K562 (cell line): ENCODE data around the gene ZNF791. TPM values are rescaled to one million over a fixed set of nuclear protein-coding genes. Genes with fewer than 3 reads are reported as not detected.

Source experiments
- ATF3 ChIP-seq, 2 experiments: fragments of 450-650 bp in 1 of 2; sonication (generic) in 1 of 2; formaldehyde crosslinking in 1 of 2; IDR thresholded peaks in 1 of 2; conservative IDR thresholded peaks in 1 of 2; 2 replicates each; pipeline versions ENCODE4 v1.6.1 to v1.8.1; 2016 to 2023; ENCODE audit warnings: mild to moderate bottlenecking in 2 of 2, moderate library complexity in 2 of 2, inconsistent platforms in 1 of 2, missing genetic modification reagents in 1 of 2
- COPS2 ChIP-seq: fragments of 450-650 bp; conservative IDR thresholded peaks from 2 replicates; pipeline ENCODE4 v1.6.1; 2016; ENCODE audit warnings: mild to moderate bottlenecking, moderate library complexity
- GTF2E2 ChIP-seq: fragments of 200-800 bp; sonication (Bioruptor generic); IDR thresholded peaks from 2 replicates; pipeline ENCODE4 v1.6.1; 2016; ENCODE audit warnings: missing genetic modification characterization, missing compliant biosample characterization
- PATZ1 ChIP-seq: fragments of 250-450 bp; sonication (Bioruptor Pico); IDR thresholded peaks from 2 replicates; pipeline ENCODE4 v1.5.0; 2020; ENCODE audit warnings: mild to moderate bottlenecking, borderline replicate concordance
- RFX7 ChIP-seq: fragments of 250-450 bp; sonication (Bioruptor Pico); IDR thresholded peaks from 2 replicates; pipeline ENCODE4 v1.5.1; 2021; ENCODE audit warnings: mild to moderate bottlenecking
- RREB1 ChIP-seq: fragments of 250-450 bp; sonication (Bioruptor Pico); IDR thresholded peaks from 2 replicates; pipeline ENCODE4 v1.4.0; 2020
- SMARCA4 ChIP-seq: fragments of 450-650 bp; IDR thresholded peaks from 2 replicates; pipeline ENCODE4 v1.6.1; 2016
- U2AF2 ChIP-seq: fragments of 200-400 bp; formaldehyde crosslinking; optimal IDR thresholded peaks from 2 replicates; pipeline ENCODE3; 2017; ENCODE audit warnings: low read depth, mild to moderate bottlenecking, low read length
- ZMIZ1 ChIP-seq, 2 experiments: fragments of 150-350 bp in 1 of 2; IDR thresholded peaks; 2 replicates each; pipeline ENCODE4 v1.6.1; 2012 to 2016; ENCODE audit warnings: low read depth in 2 of 2, low read length in 2 of 2, mild to moderate bottlenecking in 1 of 2, moderate library complexity in 1 of 2
- ZNF212 ChIP-seq: fragments of 450-650 bp; formaldehyde crosslinking; IDR thresholded peaks from 2 replicates; pipeline ENCODE4 v1.4.0; 2020; ENCODE audit warnings: mild to moderate bottlenecking
- ZNF584 ChIP-seq: fragments of 200-800 bp; sonication (Bioruptor generic); IDR thresholded peaks from 2 replicates; pipeline ENCODE4 v1.6.1; 2016; ENCODE audit warnings: low read depth, mild to moderate bottlenecking, missing genetic modification characterization, missing compliant biosample characterization
- polyA plus RNA-seq, 8 experiments: library from polyadenylated mRNA; depleted of rRNA in 4 of 8; stranded (reverse) in 5 of 8; unstranded in 3 of 8; fragments of >200 nt; fragmentation: Nextera tagmentation in 2 of 8; fragmentation: Illumina TruSeq in 1 of 8; extraction: Ambion mirVana in 2 of 8; extraction: Trizol in 1 of 8; gene quantifications; 2 replicates each; pipeline versions ENCODE4 v1.2.1 to v1.2.3, GENCODE V29; 2011 to 2014; ENCODE audit warnings: inconsistent platforms in 1 of 8, missing spikeins in 1 of 8
- total RNA-seq, 7 experiments: library from RNA; depleted of rRNA in 6 of 7; stranded (reverse); fragments of >200 nt in 6 of 7; fragmentation: Illumina TruSeq in 2 of 7; extraction: Trizol in 2 of 7; gene quantifications; 2 replicates each; pipeline versions ENCODE4 v1.2.1 to v1.2.3, GENCODE V29; 2011 to 2021; ENCODE audit warnings: low replicate concordance in 1 of 7

Gene ZNF791
- total and polyA plus RNA-seq, 9 of the 15 experiments (the other 6 are each of a cell fraction or from before 2014, with no cell fraction given) = 7.8 to 22.7 (median 13.1) TPM

- TF ChIP-seq RREB1 (CRISPR knock-in tag) (no peak), ATF3 (IDR thresholded peaks at IDR 0.05) (no peak), ATF3 (CRISPR knock-in tag; conservative IDR thresholded peaks at IDR 0.05) (no peak), PATZ1 (CRISPR knock-in tag) (no peak), RFX7 (CRISPR knock-in tag) (no peak), ZNF212 (CRISPR knock-in tag) (no peak), COPS2 (no peak), SMARCA4 (no peak), U2AF2 (no peak), ZMIZ1 (IDR thresholded peaks at IDR 0.05; ENCODE audit: low read depth in 2 of 2, low read length in 2 of 2) (no peak), ZNF584 (CRISPR knock-in tag) (no peak), GTF2E2 (tag) (no peak)
These were observed 55.7 kb downstream of the ZNF791 start, which contains the start of the genes MAN2B1 and WDR83 (continued) for GRCh38 chr19:12666265-12667048.
